NCI-H446 (cell line): ENCODE results near the gene PRKRIP1.
"Not testable (repeated sequence)": the region's sequence is repeated elsewhere in the genome, so short reads cannot be mapped to it uniquely, and the experiment has no call there.

Source experiments
- DNase-seq, 2 experiments: peaks; one replicate each; lab custom pipeline; 2025; lab: John Stamatoyannopoulos, UW

PRKRIP1 gene

GRCh38 chr7:102457352-102457924 is 61.3 kb downstream of the PRKRIP1 start:
- DNase-seq: no peak

- DNase-seq: no peak
These were observed 63.2 kb downstream of the PRKRIP1 start for GRCh38 chr7:102459221-102459844.

DNA sequence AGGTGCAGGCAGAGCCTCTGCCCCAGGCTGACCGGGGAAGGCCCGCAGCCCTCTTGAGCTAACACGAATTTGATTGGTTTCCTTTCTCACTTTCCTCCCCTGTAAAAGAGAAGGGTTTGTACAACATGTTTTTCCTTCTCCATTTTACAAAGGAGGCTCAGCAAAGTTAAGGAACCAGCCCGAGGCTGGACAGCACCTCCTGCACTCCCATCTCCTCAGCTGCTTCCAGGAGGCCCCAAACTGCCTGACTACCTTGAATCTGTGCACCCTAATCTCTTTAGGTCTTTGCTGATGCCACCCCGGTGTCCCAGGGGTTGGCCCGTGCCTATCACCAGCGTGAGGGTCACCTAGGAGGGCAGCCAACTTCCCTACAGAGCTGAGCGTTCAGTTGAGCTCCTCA is 64.3 kb downstream of the PRKRIP1 start:
- no peak for DNase-seq

- DNase-seq: no peak
These were observed 67.8 kb downstream of the PRKRIP1 start for GRCh38 chr7:102463841-102464576.

DNA sequence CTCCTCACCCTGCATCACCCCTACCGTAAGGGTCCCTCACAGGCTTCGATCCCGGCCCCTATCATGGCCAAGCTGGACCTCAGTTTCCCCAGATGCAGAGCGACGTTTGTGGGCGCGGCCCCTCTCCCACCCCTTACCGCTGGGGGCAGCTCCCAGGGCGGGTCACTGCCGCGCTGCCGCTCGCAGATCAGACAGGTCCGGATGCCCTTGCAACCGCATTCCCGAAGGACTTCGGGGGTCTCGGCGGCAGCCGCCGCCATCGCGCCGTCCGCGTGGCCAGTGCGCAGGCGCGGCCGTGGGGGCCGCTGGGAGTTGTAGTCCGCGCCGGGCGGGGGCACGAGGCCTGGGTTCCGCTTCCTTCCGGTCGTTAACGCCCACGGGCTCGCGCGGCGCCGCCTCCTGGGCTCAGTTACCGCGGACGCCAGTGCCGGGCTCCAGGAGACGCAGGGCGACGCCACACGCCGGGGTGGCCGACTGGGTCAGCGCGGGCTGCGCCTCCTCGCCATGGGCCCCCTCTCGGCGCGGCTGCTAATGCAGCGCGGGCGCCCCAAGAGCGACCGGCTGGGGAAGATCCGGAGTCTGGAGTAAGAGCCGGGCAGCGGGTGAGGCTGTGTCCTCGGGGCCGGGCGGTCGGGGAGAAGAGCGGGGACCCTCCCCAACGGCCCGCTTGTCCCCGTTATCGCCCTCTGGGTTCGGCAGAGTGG is 68.6 kb downstream of the PRKRIP1 start, which contains the start of the genes ALKBH4 and LRWD1:
Gene ALKBH4, minus strand, starts transcription at position 287 of the 704 bp plus-strand sequence. Its CDS starts 27 bp downstream, at position 260.
Gene LRWD1, plus strand, starts transcription at position 408 of the 704 bp plus-strand sequence. Its CDS starts 97 bp downstream, at position 505.
- DNase-seq: peak; percentile 70 to 91

GRCh38 chr7:102466097-102466496 is 69.9 kb downstream of the PRKRIP1 start:
- no peak for DNase-seq

- no peak for DNase-seq
These were observed 71.7 kb downstream of the PRKRIP1 start for GRCh38 chr7:102467581-102468477.

DNA sequence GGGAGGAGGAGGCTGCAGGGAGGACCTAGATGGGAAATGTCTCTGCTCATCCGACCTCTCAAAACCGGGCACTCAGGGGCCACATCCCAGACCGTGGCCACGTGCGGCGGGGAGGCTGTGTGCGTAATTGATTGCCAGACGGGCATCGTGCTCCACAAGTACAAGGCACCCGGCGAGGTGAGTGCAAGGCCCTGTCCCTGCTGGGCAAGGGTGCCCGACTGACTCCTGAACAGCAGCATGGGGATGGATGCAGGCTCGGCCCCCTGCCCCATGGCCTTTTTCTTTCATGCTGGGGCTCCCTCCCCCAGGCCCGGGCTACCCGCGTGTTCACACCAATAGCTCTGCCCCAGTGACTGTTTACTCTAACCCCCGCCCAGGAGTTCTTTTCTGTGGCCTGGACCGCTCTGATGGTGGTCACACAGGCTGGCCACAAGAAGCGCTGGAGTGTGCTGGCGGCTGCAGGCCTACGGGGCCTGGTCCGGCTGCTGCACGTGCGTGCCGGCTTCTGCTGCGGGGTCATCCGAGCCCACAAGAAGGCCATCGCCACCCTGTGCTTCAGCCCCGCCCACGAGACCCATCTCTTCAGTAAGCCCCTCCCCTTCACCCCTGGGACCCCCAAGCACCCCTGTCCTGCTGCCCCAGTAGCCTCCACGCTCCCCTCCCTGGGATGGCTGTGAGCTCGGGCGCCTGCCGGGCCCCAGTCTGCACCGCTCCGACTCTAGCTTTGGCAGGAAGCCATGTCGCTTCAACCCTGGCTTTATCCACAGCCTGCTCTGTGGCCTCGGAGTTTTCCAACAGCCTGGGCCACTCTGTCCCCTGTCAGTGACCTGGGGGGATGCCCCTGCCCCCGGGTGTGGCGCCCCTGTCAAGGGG is 72.6 kb downstream of the PRKRIP1 start:
- no peak for DNase-seq

DNA sequence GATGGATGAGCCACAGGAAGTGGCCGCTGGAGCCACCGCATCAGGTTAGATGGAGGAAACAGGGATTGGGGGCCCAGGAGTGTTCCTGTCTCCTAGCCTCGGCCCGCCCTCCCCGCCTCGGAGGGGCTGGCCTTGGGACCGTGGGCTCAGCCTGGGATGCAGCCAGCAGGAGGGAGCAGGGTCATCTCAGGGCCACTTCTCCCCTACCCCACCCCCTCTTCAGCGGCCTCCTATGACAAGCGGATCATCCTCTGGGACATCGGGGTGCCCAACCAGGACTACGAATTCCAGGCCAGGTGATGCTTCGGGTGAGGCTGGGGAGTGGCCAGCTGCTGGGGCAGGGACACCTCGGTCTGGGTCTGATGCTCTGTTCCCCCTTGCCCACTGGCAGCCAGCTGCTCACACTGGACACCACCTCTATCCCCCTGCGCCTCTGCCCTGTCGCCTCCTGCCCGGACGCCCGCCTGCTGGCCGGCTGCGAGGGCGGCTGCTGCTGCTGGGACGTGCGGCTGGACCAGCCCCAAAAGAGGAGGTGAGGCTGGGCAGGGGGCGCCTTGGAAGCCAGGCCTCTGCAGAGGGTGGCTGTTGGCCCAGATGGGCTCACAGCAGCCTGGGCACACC is 73.3 kb downstream of the PRKRIP1 start:
- DNase-seq: no peak

GRCh38 chr7:102469972-102470825 is 74.0 kb downstream of the PRKRIP1 start:
- DNase-seq: no peak

GRCh38 chr7:102471791-102472125 is 75.6 kb downstream of the PRKRIP1 start:
- no peak for DNase-seq

- no peak for DNase-seq
These were observed 76.2 kb downstream of the PRKRIP1 start for GRCh38 chr7:102472126-102473041.

DNA sequence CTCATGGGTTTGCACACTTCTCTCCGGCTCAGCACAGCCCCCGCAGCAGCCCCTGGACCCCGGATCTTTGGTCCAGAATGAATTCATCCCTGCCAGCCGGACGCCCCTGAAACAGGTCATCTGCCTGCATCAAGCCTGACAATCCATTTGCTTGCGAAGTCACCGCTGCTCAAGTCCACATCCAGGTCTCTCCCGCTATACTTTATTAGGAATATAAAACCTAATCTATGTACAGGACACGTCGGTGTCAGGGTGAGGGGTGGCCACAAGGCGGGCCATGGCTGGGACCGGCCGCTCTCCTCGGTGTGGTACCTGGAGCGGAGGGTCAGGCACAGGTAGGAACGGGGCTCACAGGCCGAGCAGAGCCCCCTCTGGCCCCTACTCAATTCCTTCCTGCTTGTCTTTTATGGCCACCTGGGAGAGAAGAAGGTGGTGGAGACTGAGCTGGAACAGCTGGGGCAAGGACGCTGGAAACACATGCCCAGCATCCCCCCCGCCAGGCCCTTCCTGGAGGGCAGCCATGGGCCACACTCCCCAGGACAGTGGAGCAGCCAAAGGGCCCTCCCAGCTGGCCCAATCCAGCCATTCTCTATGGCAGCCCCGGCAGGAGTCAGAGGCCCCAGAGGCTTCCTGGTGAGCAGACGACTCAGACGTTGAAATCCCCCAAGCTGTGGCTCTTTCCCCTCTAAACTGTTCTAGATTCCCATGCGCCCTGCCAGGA is 77.3 kb downstream of the PRKRIP1 start:
- DNase-seq: no peak

- DNase-seq: not testable (repeated sequence)
These were observed 78.0 kb downstream of the PRKRIP1 start for GRCh38 chr7:102474116-102474515.

DNA sequence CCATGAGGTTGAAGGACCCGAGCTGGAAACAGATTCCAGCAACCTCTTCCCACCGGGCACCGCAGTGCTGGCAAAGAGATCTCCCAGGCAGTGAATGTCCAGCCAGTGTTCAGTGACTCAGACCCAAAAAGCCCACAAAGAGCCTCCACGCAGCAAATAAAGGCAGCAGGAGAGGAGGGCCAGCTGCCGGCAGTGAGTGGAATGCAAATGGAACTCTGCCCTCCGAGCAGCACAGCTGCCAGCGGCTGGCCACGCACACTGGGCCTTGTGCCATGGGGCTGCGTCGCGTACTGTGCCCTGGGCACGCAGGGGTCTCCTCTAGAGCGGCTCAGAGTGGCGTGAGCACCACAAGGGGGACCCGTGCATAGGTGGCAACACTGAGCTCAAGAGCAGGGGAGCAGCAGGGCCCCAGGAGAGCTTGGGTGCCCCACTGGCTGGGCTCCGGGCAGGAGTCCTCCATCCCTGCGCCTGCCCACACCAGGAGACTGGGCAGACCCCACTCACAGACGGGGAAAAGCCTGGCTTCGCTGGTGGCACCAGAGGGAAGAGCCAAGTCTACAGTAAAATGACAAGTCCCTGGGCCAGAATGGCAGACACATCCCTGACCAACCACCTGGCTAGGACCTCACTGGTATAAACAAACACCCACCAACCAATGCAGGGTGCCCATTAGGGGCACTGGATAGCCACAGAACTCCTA is 78.7 kb downstream of the PRKRIP1 start:
- DNase-seq: not testable (repeated sequence)
